Astrocyte (in vitro differentiated cells and primary cell): Measurements from ENCODE around the gene ZNF416.

Experiments
- CTCF ChIP-seq: IDR thresholded peaks from 2 replicates; pipeline ENCODE4 v1.5.1; 2011; ENCODE audit warnings: low read depth, mild to moderate bottlenecking, inconsistent platforms, low read length, moderate library complexity; ENCODE audit not compliant: insufficient read depth
- EZH2 ChIP-seq: IDR thresholded peaks from 2 replicates; pipeline ENCODE4 v1.6.1; 2012; ENCODE audit warnings: mild to moderate bottlenecking, low read length, inconsistent platforms; ENCODE audit not compliant: insufficient read depth

GRCh38 chr19:57599377-57599760 is 20.7 kb upstream of the ZNF416 start:
- TF ChIP-seq CTCF (no peak), EZH2 (no peak)
